Tibial nerve (tissue), 4 donors: ENCODE results near the gene MBLAC2.

Experiments used
- EP300 ChIP-seq, 2 donors: sonication (generic); formaldehyde crosslinking; IDR thresholded peaks; one replicate each; pipeline ENCODE4 v1.6.1; 2017; ENCODE audit warnings: antibody characterized with exemption in 2 of 2, mild to moderate bottlenecking in 1 of 2
- POLR2A ChIP-seq, 2 donors: fragments of 450-650 bp; IDR thresholded peaks; one replicate each; pipeline ENCODE4 v1.6.1; 2017; ENCODE audit warnings: antibody characterized with exemption in 2 of 2, mild to moderate bottlenecking in 2 of 2, moderate library complexity in 2 of 2
- TF ChIP-seq, protein P1 (sequence below), 5 experiments: fragments of 200-600 bp in 3 of 5; fragments of 450-650 bp in 2 of 5; sonication (generic) in 3 of 5; IDR thresholded peaks; one replicate each; pipeline ENCODE4 v1.5.1; 2016 to 2019; ENCODE audit warnings: antibody characterized with exemption in 5 of 5, mild to moderate bottlenecking in 3 of 5, moderate library complexity in 2 of 5

DNA sequence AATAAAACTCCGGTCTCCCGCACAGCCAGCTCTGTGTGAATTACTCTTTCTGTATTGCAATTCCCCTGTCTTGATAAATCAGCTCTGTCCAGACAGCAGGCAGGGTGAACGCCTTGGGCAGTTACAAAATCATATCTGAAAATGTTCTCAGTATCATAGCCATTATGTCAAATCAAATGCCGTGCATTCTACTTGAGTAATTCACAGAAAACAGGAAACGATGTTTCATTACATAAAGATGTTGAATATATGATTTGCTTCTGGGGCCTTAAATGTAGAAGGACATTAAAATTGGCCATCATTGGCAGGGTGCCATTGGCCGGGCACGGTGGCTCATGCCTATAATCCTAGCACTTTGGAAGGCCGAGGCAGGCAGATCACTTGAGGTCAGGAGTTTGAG is 8.6 kb upstream of the MBLAC2 start:
- TF ChIP-seq, protein P1, sequence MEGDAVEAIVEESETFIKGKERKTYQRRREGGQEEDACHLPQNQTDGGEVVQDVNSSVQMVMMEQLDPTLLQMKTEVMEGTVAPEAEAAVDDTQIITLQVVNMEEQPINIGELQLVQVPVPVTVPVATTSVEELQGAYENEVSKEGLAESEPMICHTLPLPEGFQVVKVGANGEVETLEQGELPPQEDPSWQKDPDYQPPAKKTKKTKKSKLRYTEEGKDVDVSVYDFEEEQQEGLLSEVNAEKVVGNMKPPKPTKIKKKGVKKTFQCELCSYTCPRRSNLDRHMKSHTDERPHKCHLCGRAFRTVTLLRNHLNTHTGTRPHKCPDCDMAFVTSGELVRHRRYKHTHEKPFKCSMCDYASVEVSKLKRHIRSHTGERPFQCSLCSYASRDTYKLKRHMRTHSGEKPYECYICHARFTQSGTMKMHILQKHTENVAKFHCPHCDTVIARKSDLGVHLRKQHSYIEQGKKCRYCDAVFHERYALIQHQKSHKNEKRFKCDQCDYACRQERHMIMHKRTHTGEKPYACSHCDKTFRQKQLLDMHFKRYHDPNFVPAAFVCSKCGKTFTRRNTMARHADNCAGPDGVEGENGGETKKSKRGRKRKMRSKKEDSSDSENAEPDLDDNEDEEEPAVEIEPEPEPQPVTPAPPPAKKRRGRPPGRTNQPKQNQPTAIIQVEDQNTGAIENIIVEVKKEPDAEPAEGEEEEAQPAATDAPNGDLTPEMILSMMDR (IDR thresholded peaks at IDR 0.05) = no peak
- TF ChIP-seq POLR2A (IDR thresholded peaks at IDR 0.05) (no peak), EP300 (IDR thresholded peaks at IDR 0.05) (no peak)
